CD4-positive, alpha-beta T cell (primary cell): ENCODE data around the gene BTRC. TPM values are rescaled to one million over a fixed set of nuclear protein-coding genes. Genes with fewer than 3 reads are reported as not detected.

ENCODE experiments used
- ATAC-seq: fragments of 200-7000 bp; cut with Tn5 transposase; one replicate; pipeline ENCODE4 v1.10.0; 2022; ENCODE audit warnings: mild to moderate bottlenecking; ENCODE audit not compliant: poor library complexity
- CTCF ChIA-PET: fragments of 350-600 bp; sonication (Branson Sonifier 250); formaldehyde crosslinking; loops from one replicate; lab custom pipeline; 2021; ENCODE audit warnings: antibody characterized with exemption, inconsistent platforms; lab: Charles Lee
- POLR2A ChIA-PET: fragments of 350-600 bp; sonication (Branson Sonifier 250); formaldehyde crosslinking; loops from one replicate; lab custom pipeline; 2021; ENCODE audit warnings: antibody characterized with exemption, inconsistent platforms; lab: Charles Lee
- DNase-seq, 14 experiments: peaks; one replicate each; pipeline ENCODE4 v3.0.0-alpha.2; 2013 to 2020; ENCODE audit warnings: mixed read lengths in 2 of 14
- H3K27ac ChIP-seq, 2 donors: one replicate each; pipeline versions ENCODE4 v1.5.1 to v1.7.0; 2013; ENCODE audit warnings: low read length in 2 of 2, low read depth in 1 of 2, mild to moderate bottlenecking in 1 of 2
- H3K27me3 ChIP-seq, 2 experiments: 1 replicate in 1 of 2; 2 replicates in 1 of 2; pipeline versions ENCODE4 v1.6.1 to v1.7.0; 2013; ENCODE audit warnings: low read length in 2 of 2, control low read depth in 1 of 2, mild to moderate bottlenecking in 1 of 2, moderate library complexity in 1 of 2; ENCODE audit not compliant: insufficient read depth in 2 of 2, control insufficient read depth in 1 of 2
- H3K36me3 ChIP-seq: one replicate; pipeline ENCODE4 v1.6.1; 2013; ENCODE audit warnings: low read length, control low read depth; ENCODE audit not compliant: insufficient read depth
- H3K4me1 ChIP-seq: one replicate; pipeline ENCODE4 v1.6.1; 2013; ENCODE audit warnings: low read length, control low read depth; ENCODE audit not compliant: insufficient read depth
- H3K4me3 ChIP-seq: one replicate; pipeline ENCODE4 v1.5.1; 2013; ENCODE audit warnings: mild to moderate bottlenecking, low read length, moderate library complexity
- H3K9me3 ChIP-seq, 2 experiments: 1 replicate in 1 of 2; 2 replicates in 1 of 2; pipeline versions ENCODE4 v1.6.1 to v1.7.0; 2013; ENCODE audit warnings: low read length in 2 of 2, mild to moderate bottlenecking in 2 of 2, control low read depth in 1 of 2, moderate library complexity in 1 of 2; ENCODE audit not compliant: control insufficient read depth in 1 of 2, insufficient read depth in 1 of 2
- H3K27ac Mint-ChIP-seq: one replicate; pipeline ENCODE4 v1.8.0; 2020; ENCODE audit warnings: mixed read lengths
- H3K27me3 Mint-ChIP-seq: one replicate; pipeline ENCODE4 v1.8.0; 2021; ENCODE audit warnings: mixed read lengths
- H3K36me3 Mint-ChIP-seq: one replicate; pipeline ENCODE4 v1.8.0; 2021; ENCODE audit warnings: low read depth, mixed read lengths
- H3K4me1 Mint-ChIP-seq: one replicate; pipeline ENCODE4 v1.8.0; 2021; ENCODE audit warnings: low read depth, mixed read lengths
- H3K4me3 Mint-ChIP-seq: one replicate; pipeline ENCODE4 v1.8.0; 2020; ENCODE audit warnings: mild to moderate bottlenecking, mixed read lengths
- H3K9me3 Mint-ChIP-seq: one replicate; pipeline ENCODE4 v1.8.0; 2020; ENCODE audit warnings: mixed read lengths
- CTCF ChIP-seq: fragments of 200-600 bp; IDR thresholded peaks from one replicate; pipeline ENCODE4 v1.8.0; 2022; ENCODE audit warnings: antibody characterized with exemption, mild to moderate bottlenecking
- intact Hi-C, 2 experiments: fragments of 100-400 bp; cut with DNase I in 1 of 2; cut with micrococcal nuclease in 1 of 2; formaldehyde crosslinking; loops; one replicate each; pipeline versions ENCODE4 v1.15.1 to v1.9.0; 2023 to 2025; cut with DNase I, micrococcal nuclease
- total RNA-seq, 174 experiments: library from RNA in 2 of 174; stranded (reverse) in 2 of 174; gene quantifications; one replicate each; pipeline ENCODE4 v1.2.3 and lab custom pipeline; 2021 to 2026

Gene BTRC
- total RNA-seq, 2 experiments from 2014 or later, result 13.1 to 13.2 TPM

GRCh38 chr10:101492205-101492604 lies 138.2 kb downstream of the BTRC start:
- no peak for ATAC-seq
- Mint-ChIP-seq H3K36me3 (peaks cover 7% of the 10 kb centered on the region), H3K4me1 (peaks cover 6% of the 10 kb centered on the region), H3K9me3 (no peaks in the 10 kb centered on the region), H3K27ac (no peak overlapping the region), H3K27me3 (no peaks in the 10 kb centered on the region), H3K4me3 (no peak overlapping the region)
- CTCF ChIA-PET, result no interaction called here
- Histone ChIP-seq H3K4me3 (no peak overlapping the region), H3K27ac (no peak overlapping the region), H3K36me3 (no peaks in the 10 kb centered on the region), H3K4me1 (no peaks in the 10 kb centered on the region), H3K27me3 (no peaks in the 10 kb centered on the region), H3K9me3 (no peaks in the 10 kb centered on the region)
- TF ChIP-seq CTCF, result no peak
- POLR2A ChIA-PET, result no interaction called here
- no peak for DNase-seq
- intact Hi-C loops, result no loop called here

DNA sequence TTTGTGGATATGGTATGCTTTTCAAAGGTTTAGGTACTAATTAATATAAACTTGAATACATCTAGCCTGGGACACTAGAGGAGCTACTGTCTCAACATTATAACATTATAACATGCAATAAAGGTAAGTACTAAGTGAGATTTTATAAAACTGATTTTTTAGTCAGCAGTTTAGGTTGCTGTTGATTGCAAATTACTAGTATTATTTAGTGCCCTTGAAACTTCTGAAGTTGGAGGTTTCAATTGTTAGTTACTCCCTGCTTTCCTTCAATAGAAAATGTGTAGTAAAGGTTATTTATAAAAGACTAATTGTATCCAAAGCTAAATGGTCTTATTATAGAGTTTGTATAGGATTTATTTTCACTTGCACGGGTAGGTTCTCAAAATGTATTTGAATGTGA lies 138.8 kb downstream of the BTRC start:
- Mint-ChIP-seq H3K36me3 (peaks cover 7% of the 10 kb centered on the region), H3K27me3 (no peaks in the 10 kb centered on the region), H3K4me3 (no peak overlapping the region), H3K9me3 (no peaks in the 10 kb centered on the region), H3K27ac (no peak overlapping the region), H3K4me1 (peaks cover 6% of the 10 kb centered on the region)
- H3K36me3 ChIP-seq, result no peaks in the 10 kb centered on the region
- H3K4me3 ChIP-seq, result no peak overlapping the region
- DNase-seq (no peak), ATAC-seq (no peak)
- ChIA-PET CTCF (no interaction called here), POLR2A (no interaction called here)
- no peak for TF ChIP-seq CTCF
- intact Hi-C loops, result no loop called here
- H3K9me3 ChIP-seq, result no peaks in the 10 kb centered on the region
- H3K27me3 ChIP-seq, result no peaks in the 10 kb centered on the region
- H3K4me1 ChIP-seq, result no peaks in the 10 kb centered on the region
- H3K27ac ChIP-seq, result no peak overlapping the region

GRCh38 chr10:101493249-101493648 lies 139.3 kb downstream of the BTRC start:
- no peaks in the 10 kb centered on the region for H3K4me1 ChIP-seq
- H3K36me3 ChIP-seq, result no peaks in the 10 kb centered on the region
- Mint-ChIP-seq H3K27ac (no peak overlapping the region), H3K4me1 (peaks cover 6% of the 10 kb centered on the region), H3K36me3 (peaks cover 7% of the 10 kb centered on the region), H3K9me3 (no peaks in the 10 kb centered on the region), H3K27me3 (no peaks in the 10 kb centered on the region), H3K4me3 (no peak overlapping the region)
- intact Hi-C loops, result no loop called here
- H3K9me3 ChIP-seq, result no peaks in the 10 kb centered on the region
- no peaks in the 10 kb centered on the region for H3K27me3 ChIP-seq
- no peak overlapping the region for H3K4me3 ChIP-seq
- DNase-seq, result no peak
- ATAC-seq, result no peak
- no peak for TF ChIP-seq CTCF
- ChIA-PET CTCF (no interaction called here), POLR2A (interaction anchor here (0.5 kb wide), 1 partner anchor 22 kb away, joined by 3 read pairs; no protein-coding TSS in a partner anchor)
- no peak overlapping the region for H3K27ac ChIP-seq
